ENCODE measurements around the gene UNC119.

DNA sequence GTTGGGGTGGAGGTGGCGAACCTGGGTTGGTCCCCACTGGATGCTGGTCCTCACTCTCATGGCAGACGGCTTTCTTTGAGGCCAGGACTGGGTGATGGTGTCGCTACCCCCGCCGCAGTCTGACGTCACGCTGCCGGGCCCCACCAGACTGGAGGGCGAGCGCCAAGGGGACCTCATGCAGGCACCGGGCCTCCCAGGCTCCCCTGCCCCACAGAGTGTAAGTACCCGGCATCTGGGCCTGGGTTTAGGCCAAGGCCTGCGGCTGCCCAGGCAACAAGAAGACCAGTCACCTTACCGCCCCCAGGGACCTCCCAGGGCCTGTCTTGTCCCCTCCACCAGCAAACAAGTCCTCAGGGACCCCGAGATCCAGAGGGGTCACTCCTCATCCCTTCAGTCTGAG is 28.5 kb downstream of the UNC119 start:
- no peak for TF ChIP-seq POLR2AphosphoS5 (IDR thresholded peaks at IDR 0.05; ENCODE audit: low read depth, low read length)
- TF ChIP-seq, protein P1, sequence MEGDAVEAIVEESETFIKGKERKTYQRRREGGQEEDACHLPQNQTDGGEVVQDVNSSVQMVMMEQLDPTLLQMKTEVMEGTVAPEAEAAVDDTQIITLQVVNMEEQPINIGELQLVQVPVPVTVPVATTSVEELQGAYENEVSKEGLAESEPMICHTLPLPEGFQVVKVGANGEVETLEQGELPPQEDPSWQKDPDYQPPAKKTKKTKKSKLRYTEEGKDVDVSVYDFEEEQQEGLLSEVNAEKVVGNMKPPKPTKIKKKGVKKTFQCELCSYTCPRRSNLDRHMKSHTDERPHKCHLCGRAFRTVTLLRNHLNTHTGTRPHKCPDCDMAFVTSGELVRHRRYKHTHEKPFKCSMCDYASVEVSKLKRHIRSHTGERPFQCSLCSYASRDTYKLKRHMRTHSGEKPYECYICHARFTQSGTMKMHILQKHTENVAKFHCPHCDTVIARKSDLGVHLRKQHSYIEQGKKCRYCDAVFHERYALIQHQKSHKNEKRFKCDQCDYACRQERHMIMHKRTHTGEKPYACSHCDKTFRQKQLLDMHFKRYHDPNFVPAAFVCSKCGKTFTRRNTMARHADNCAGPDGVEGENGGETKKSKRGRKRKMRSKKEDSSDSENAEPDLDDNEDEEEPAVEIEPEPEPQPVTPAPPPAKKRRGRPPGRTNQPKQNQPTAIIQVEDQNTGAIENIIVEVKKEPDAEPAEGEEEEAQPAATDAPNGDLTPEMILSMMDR (IDR thresholded peaks at IDR 0.05), result no peak
